HG03457 (cell line): Measurements from ENCODE around the gene GCNT1.
"Not testable (repeated sequence)": the region's sequence is repeated elsewhere in the genome, so short reads cannot be mapped to it uniquely, and the experiment has no call there.

Experiments used
- ATAC-seq: cut with Tn5 transposase; IDR thresholded peaks from one replicate; pipeline ENCODE4 v1.9.1; 2021; ENCODE audit warnings: moderate number of reproducible peaks; ENCODE audit not compliant: unreplicated experiment

Gene GCNT1

GRCh38 chr9:76458903-76459693 lies at the start of gene GCNT1:
GCNT1 (plus strand) TSS chr9:76459182; CDS start chr9:76502382, 43,200 bp downstream.
- ATAC-seq = peak; percentile 91

GRCh38 chr9:76412638-76413037 lies 46.3 kb upstream of the GCNT1 start:
- ATAC-seq = no peak

GRCh38 chr9:76413658-76414057 lies 45.3 kb upstream of the GCNT1 start:
- no peak for ATAC-seq

DNA sequence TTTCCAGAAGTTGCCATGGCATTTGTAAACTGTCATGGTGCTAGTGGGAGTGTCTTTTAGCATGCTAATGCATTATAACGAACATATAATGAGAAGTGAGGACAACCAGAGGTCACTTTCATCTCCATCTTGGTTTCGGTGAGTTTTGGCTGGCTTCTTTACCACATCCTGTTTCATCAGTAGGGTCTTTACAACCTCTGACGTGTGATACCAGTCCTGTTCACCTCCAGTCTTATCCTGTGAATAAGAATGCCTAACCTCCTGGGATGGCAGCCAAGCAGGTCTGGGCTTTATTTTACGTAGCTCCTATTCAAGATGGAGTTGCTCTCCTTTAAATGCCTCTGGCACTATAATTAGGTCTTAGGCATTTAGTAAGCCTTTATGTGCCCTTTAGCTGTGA lies 44.3 kb upstream of the GCNT1 start:
- ATAC-seq = no peak

GRCh38 chr9:76415154-76415553 lies 43.8 kb upstream of the GCNT1 start:
- no peak for ATAC-seq

DNA sequence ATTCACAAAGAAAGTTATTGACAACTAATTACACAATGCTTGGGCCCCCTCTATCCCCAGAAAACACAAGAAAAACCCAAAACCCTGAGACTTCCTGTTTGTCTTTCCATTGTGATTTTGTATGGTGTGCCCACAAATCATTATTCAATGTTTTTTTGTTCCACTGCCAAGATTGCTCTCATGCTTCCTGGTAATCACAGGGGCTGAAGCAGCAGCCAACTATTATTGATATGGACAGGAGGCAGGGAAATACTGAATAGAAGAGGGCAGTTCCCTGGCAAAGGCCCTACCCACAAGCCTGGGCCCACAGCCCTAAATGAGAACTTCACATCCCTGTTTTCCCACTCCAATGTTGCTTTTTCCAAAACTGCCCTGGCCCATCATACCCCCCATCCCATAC lies 43.3 kb upstream of the GCNT1 start:
- ATAC-seq = no peak

DNA sequence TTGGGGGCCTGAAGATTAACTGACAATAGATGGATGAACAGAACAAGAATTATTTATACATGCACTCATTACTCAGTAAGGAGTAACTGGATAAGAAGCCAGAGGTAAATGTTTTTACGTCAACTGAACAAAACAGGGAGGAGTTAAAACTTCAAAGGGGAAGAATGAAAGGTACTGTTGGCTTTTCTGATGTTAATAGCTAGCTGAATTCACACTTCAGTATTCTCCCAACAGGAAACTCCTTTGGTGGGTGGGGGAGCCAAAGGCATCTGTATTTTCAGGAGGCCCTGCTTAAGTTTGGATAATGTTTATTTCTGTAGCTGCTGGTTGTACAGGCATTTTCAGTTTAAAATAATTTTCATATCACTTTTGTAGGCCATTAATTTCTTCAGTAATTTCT lies 41.6 kb upstream of the GCNT1 start:
- ATAC-seq = no peak

DNA sequence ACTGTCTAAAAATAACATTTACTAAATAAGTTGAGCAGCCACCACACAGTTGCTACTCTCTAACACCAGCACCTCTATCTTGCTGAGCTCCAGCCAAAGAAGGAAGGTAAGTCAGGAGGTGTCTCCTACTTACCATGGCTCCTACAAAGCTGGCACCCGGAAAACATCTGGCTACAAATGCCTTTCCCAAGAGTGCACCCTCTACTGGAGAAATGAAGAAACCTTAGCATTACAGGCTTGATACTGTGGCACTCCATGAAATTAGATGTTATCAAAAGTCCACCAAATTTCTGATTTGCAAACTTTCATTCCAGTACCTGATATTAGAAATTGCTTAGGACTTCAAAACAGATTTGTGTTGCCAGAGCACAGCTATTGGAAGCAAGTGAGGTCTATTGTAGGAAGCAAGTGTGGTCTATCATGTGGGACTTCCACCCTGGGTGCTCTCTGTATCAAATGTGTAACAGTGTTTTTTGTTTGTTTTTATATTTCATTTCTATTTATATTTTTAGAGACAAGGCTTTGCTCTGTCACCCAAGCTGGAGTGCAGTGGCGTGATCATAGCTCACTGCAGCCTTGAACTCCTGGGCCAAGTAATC lies 39.1 kb upstream of the GCNT1 start:
- no peak for ATAC-seq

DNA sequence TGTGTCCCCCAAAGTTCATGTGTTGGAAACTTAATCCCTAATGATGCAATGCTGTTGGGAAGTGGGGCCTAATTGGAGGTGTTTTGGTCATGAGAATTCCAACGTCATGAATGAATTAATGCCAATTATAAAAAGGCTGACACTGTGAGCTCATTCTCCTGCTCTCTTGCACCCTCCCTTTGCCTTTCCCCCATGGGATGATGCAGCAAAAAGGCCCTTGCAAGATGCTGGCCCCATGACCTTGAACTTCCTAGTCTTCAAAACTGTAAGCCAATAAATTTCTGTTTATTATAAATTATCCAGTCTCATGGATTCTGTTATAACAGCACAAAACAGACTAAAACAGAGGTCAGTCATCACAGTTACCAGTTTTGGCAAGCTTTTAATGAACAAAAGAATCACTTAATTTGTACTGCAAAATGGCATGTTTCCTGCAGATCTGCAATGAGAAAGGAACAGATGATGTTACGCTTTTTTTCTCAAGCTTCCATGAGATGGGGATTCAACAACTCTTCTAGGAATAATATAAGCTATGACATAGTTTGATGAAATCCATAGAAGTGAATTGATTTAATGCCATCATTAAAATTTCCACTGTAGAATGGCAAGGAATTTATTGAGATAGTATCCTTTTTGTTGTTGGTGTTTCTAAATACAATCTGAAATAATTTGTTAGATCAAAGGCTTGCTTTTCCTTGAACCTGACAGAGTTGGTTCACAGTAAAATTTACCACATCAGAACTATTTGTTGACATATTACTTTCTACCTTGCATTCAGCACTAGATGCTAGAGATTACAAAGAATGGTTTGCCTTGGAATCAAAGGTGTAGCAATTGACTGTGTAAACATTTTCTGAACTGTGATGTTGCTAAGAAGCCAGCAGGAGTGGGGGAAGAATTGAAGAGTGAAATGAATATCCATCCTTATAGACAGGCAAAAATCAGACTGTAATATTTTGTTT lies 35.5 kb upstream of the GCNT1 start:
- no peak for ATAC-seq

DNA sequence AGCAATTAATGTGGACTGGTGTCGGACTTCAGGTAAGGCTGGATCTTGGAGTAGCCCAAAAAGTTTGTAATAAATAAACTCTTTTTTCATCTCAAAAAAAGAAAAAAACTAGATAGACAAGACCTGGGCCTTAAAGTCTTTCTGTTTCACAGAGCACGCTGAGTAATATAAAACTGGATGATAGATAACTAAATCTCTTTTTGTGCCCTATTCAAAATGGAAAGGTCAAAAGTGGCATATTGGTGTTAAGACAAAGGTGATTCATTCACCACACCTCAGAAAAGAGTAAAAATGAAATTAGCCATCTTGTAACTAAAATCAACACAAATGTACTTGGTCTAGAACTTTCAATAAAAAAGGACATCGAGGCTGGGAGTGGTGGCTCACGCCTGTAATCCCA lies 34.5 kb upstream of the GCNT1 start:
- no peak for ATAC-seq

DNA sequence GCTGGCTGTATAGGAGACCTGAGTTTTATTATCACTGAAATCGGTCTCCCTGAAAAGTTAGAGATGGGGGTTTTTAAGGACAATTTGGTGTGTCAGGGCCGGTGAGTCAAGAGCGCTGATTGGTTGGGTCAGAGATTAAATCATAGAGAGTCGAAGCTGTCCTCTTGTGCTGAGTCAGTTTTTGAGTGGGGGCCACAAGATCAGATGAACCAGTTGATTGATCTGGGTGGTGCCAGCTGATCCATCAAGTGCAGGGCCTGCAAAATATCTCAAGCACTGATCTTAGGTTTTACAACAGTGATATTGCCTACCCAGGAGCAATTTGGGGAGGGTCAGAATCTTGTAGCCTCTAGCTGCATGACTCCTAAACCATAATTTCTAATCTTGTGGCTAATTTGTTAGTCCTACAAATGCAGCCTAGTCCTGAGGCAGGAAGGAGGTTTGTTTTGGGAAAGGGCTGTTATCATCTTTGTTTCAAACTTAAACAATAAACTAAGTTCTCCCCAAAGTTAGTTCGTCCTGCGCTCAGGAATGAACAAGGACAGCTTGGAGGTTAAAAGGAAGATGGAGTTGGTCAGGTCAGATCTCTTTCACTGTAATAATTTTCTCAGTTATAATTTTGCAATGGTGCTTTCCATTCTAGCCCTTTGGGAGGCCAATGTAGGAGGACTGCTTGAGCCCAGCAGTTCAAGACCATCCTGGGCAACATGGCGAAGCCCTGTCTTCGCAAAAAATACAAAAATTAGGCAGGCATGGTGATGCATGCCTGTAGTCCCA lies 33.1 kb upstream of the GCNT1 start:
- no peak for ATAC-seq

- ATAC-seq = no peak
Measured at GRCh38 chr9:76426807-76427419, 32.1 kb upstream of the GCNT1 start.

- no peak for ATAC-seq
Measured at GRCh38 chr9:76431601-76432000, 27.4 kb upstream of the GCNT1 start.

- ATAC-seq = no peak
Measured at GRCh38 chr9:76433406-76433805, 25.6 kb upstream of the GCNT1 start.

GRCh38 chr9:76433836-76434235 lies 25.1 kb upstream of the GCNT1 start:
- no peak for ATAC-seq

DNA sequence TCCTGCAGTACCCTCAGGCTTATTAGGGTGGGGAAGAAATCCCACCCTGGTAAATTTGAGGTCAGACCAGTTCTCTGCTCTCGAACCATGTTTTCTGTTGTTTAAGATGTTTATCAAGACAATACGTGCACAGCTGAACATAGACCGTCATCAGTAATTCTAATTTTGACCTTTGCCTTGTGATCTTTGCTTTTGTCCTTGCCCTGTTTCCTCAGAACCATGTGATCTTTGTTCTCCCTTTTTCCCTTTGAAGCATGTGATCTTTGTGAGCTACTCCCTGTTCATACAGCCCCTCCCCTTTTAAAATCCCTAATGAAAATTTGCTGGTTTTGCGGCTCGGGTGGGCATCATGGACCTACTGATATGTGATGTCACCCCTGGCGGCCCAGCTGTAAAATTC lies 24.1 kb upstream of the GCNT1 start:
- ATAC-seq = not testable (repeated sequence)

- not testable (repeated sequence) for ATAC-seq
Measured at GRCh38 chr9:76437017-76437699, 21.8 kb upstream of the GCNT1 start.

GRCh38 chr9:76438841-76439588 lies 20.0 kb upstream of the GCNT1 start:
- ATAC-seq = peak; percentile 70
